SH-SY5Y (cell line): Measurements from ENCODE around the gene CELF2.

Experiments used
- GATA2 ChIP-seq: IDR thresholded peaks from 2 replicates; pipeline ENCODE4 v1.6.1; 2011; ENCODE audit warnings: mild to moderate bottlenecking, low read depth, low read length
- GATA3 ChIP-seq: IDR thresholded peaks from 2 replicates; pipeline ENCODE4 v1.6.1; 2011; ENCODE audit warnings: low read depth, mild to moderate bottlenecking, low read length, moderate library complexity

- TF ChIP-seq GATA2 (no peak), GATA3 (no peak)
Measured at GRCh38 chr10:10977226-10977956, 40.3 kb upstream of the CELF2 start.
